CD4-positive, alpha-beta T cell (primary cell): ENCODE data around the gene FRMD4B. TPM values are rescaled to one million over a fixed set of nuclear protein-coding genes. Genes with fewer than 3 reads are reported as not detected.

Experiments used
- ATAC-seq: fragments of 200-7000 bp; cut with Tn5 transposase; one replicate; pipeline ENCODE4 v1.10.0; 2022; ENCODE audit warnings: mild to moderate bottlenecking; ENCODE audit not compliant: poor library complexity
- CTCF ChIA-PET: fragments of 350-600 bp; sonication (Branson Sonifier 250); formaldehyde crosslinking; loops from one replicate; lab custom pipeline; 2021; ENCODE audit warnings: antibody characterized with exemption, inconsistent platforms; lab: Charles Lee
- POLR2A ChIA-PET: fragments of 350-600 bp; sonication (Branson Sonifier 250); formaldehyde crosslinking; loops from one replicate; lab custom pipeline; 2021; ENCODE audit warnings: antibody characterized with exemption, inconsistent platforms; lab: Charles Lee
- DNase-seq, 14 experiments: peaks; one replicate each; pipeline ENCODE4 v3.0.0-alpha.2; 2013 to 2020; ENCODE audit warnings: mixed read lengths in 2 of 14
- H3K27ac ChIP-seq, 2 donors: one replicate each; pipeline versions ENCODE4 v1.5.1 to v1.7.0; 2013; ENCODE audit warnings: low read length in 2 of 2, low read depth in 1 of 2, mild to moderate bottlenecking in 1 of 2
- H3K27me3 ChIP-seq, 2 experiments: 1 replicate in 1 of 2; 2 replicates in 1 of 2; pipeline versions ENCODE4 v1.6.1 to v1.7.0; 2013; ENCODE audit warnings: low read length in 2 of 2, control low read depth in 1 of 2, mild to moderate bottlenecking in 1 of 2, moderate library complexity in 1 of 2; ENCODE audit not compliant: insufficient read depth in 2 of 2, control insufficient read depth in 1 of 2
- H3K36me3 ChIP-seq: one replicate; pipeline ENCODE4 v1.6.1; 2013; ENCODE audit warnings: low read length, control low read depth; ENCODE audit not compliant: insufficient read depth
- H3K4me1 ChIP-seq: one replicate; pipeline ENCODE4 v1.6.1; 2013; ENCODE audit warnings: low read length, control low read depth; ENCODE audit not compliant: insufficient read depth
- H3K4me3 ChIP-seq: one replicate; pipeline ENCODE4 v1.5.1; 2013; ENCODE audit warnings: mild to moderate bottlenecking, low read length, moderate library complexity
- H3K9me3 ChIP-seq, 2 experiments: 1 replicate in 1 of 2; 2 replicates in 1 of 2; pipeline versions ENCODE4 v1.6.1 to v1.7.0; 2013; ENCODE audit warnings: low read length in 2 of 2, mild to moderate bottlenecking in 2 of 2, control low read depth in 1 of 2, moderate library complexity in 1 of 2; ENCODE audit not compliant: control insufficient read depth in 1 of 2, insufficient read depth in 1 of 2
- H3K27ac Mint-ChIP-seq: one replicate; pipeline ENCODE4 v1.8.0; 2020; ENCODE audit warnings: mixed read lengths
- H3K27me3 Mint-ChIP-seq: one replicate; pipeline ENCODE4 v1.8.0; 2021; ENCODE audit warnings: mixed read lengths
- H3K36me3 Mint-ChIP-seq: one replicate; pipeline ENCODE4 v1.8.0; 2021; ENCODE audit warnings: low read depth, mixed read lengths
- H3K4me1 Mint-ChIP-seq: one replicate; pipeline ENCODE4 v1.8.0; 2021; ENCODE audit warnings: low read depth, mixed read lengths
- H3K4me3 Mint-ChIP-seq: one replicate; pipeline ENCODE4 v1.8.0; 2020; ENCODE audit warnings: mild to moderate bottlenecking, mixed read lengths
- H3K9me3 Mint-ChIP-seq: one replicate; pipeline ENCODE4 v1.8.0; 2020; ENCODE audit warnings: mixed read lengths
- CTCF ChIP-seq: fragments of 200-600 bp; IDR thresholded peaks from one replicate; pipeline ENCODE4 v1.8.0; 2022; ENCODE audit warnings: antibody characterized with exemption, mild to moderate bottlenecking
- intact Hi-C, 2 experiments: fragments of 100-400 bp; cut with DNase I in 1 of 2; cut with micrococcal nuclease in 1 of 2; formaldehyde crosslinking; loops; one replicate each; pipeline versions ENCODE4 v1.15.1 to v1.9.0; 2023 to 2025; cut with DNase I, micrococcal nuclease
- total RNA-seq, 174 experiments: library from RNA in 2 of 174; stranded (reverse) in 2 of 174; gene quantifications; one replicate each; pipeline ENCODE4 v1.2.3 and lab custom pipeline; 2021 to 2026

Gene FRMD4B
- total RNA-seq, 2 experiments from 2014 or later: 5.5 to 7.7 TPM

- H3K27me3 ChIP-seq: no peaks in the 10 kb centered on the region
- no peak for TF ChIP-seq CTCF
- H3K9me3 Mint-ChIP-seq: no peaks in the 10 kb centered on the region
- H3K36me3 ChIP-seq: peaks cover 71% of the 10 kb centered on the region
- H3K27me3 Mint-ChIP-seq: no peaks in the 10 kb centered on the region
- no peaks in the 10 kb centered on the region for H3K4me1 ChIP-seq
- no peak for ATAC-seq
- no peak overlapping the region for H3K4me3 ChIP-seq
- H3K27ac ChIP-seq: no peak overlapping the region
- no peak for DNase-seq
- ChIA-PET POLR2A (no interaction called here), CTCF (no interaction called here)
- H3K4me1 Mint-ChIP-seq: no peaks in the 10 kb centered on the region
- H3K9me3 ChIP-seq: no peaks in the 10 kb centered on the region
- H3K27ac Mint-ChIP-seq: no peak overlapping the region
- H3K4me3 Mint-ChIP-seq: no peak overlapping the region
- intact Hi-C loops: no loop called here
- H3K36me3 Mint-ChIP-seq: no peaks in the 10 kb centered on the region
These were observed 196.4 kb downstream of the FRMD4B start for GRCh38 chr3:69189487-69189886.

GRCh38 chr3:69186575-69187093 is 199.3 kb downstream of the FRMD4B start:
- Mint-ChIP-seq H3K27ac (no peak overlapping the region), H3K36me3 (peaks cover 4% of the 10 kb centered on the region), H3K4me1 (no peaks in the 10 kb centered on the region), H3K9me3 (no peaks in the 10 kb centered on the region), H3K27me3 (no peaks in the 10 kb centered on the region), H3K4me3 (no peak overlapping the region)
- Histone ChIP-seq H3K36me3 (peaks cover 70% of the 10 kb centered on the region), H3K27ac (no peak overlapping the region), H3K4me1 (no peaks in the 10 kb centered on the region), H3K9me3 (no peaks in the 10 kb centered on the region), H3K4me3 (no peak overlapping the region), H3K27me3 (no peaks in the 10 kb centered on the region)
- POLR2A ChIA-PET: no interaction called here
- no peak for DNase-seq
- no peak for TF ChIP-seq CTCF
- no peak for ATAC-seq
- CTCF ChIA-PET: interaction anchor here (1.4 kb wide), 1 partner anchor 20 kb away, joined by 3 read pairs; no protein-coding TSS in a partner anchor
- intact Hi-C loops: no loop called here

GRCh38 chr3:69182588-69183316 is 203.1 kb downstream of the FRMD4B start:
- H3K36me3 ChIP-seq: peaks cover 75% of the 10 kb centered on the region
- no peak overlapping the region for H3K27ac Mint-ChIP-seq
- H3K4me1 ChIP-seq: peaks cover 11% of the 10 kb centered on the region
- no peak for TF ChIP-seq CTCF
- CTCF ChIA-PET: interaction anchor here (0.6 to 1.3 kb wide), 2 partner anchors 9 to 14 kb away, joined by 3 read pairs; no protein-coding TSS in a partner anchor
- no peak for ATAC-seq
- H3K36me3 Mint-ChIP-seq: peaks cover 14% of the 10 kb centered on the region
- no peaks in the 10 kb centered on the region for H3K27me3 Mint-ChIP-seq
- H3K27ac ChIP-seq: no peak overlapping the region
- H3K27me3 ChIP-seq: no peaks in the 10 kb centered on the region
- no peaks in the 10 kb centered on the region for H3K9me3 ChIP-seq
- no peak overlapping the region for H3K4me3 ChIP-seq
- no peaks in the 10 kb centered on the region for H3K9me3 Mint-ChIP-seq
- no peak for DNase-seq
- POLR2A ChIA-PET: no interaction called here
- intact Hi-C loops: no loop called here
- H3K4me1 Mint-ChIP-seq: peaks cover 6% of the 10 kb centered on the region
- no peak overlapping the region for H3K4me3 Mint-ChIP-seq
